Measurements from ENCODE around the gene PEX14.

The PEX14 gene

GRCh38 chr1:10662824-10663677, 188.3 kb downstream of the PEX14 start (continued):
- TF ChIP-seq TSHZ2 (CRISPR knock-in tag; IDR thresholded peaks at IDR 0.05) (no peak), ZFP3 (CRISPR knock-in tag; IDR thresholded peaks at IDR 0.05) (no peak), OSR1 (CRISPR knock-in tag; IDR thresholded peaks at IDR 0.05) (no peak), SNAI2 (CRISPR knock-in tag; IDR thresholded peaks at IDR 0.05) (no peak)
- TF ChIP-seq, protein P1, sequence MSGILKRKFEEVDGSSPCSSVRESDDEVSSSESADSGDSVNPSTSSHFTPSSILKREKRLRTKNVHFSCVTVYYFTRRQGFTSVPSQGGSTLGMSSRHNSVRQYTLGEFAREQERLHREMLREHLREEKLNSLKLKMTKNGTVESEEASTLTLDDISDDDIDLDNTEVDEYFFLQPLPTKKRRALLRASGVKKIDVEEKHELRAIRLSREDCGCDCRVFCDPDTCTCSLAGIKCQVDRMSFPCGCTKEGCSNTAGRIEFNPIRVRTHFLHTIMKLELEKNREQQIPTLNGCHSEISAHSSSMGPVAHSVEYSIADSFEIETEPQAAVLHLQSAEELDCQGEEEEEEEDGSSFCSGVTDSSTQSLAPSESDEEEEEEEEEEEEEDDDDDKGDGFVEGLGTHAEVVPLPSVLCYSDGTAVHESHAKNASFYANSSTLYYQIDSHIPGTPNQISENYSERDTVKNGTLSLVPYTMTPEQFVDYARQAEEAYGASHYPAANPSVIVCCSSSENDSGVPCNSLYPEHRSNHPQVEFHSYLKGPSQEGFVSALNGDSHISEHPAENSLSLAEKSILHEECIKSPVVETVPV (CRISPR knock-in tag; IDR thresholded peaks at IDR 0.05), result no peak

GRCh38 chr1:10663678-10664035, 188.9 kb downstream of the PEX14 start:
- no peak for TF ChIP-seq TOX (CRISPR knock-in tag; IDR thresholded peaks at IDR 0.05; ENCODE audit: borderline replicate concordance)
- no peak for TF ChIP-seq TSHZ2 (CRISPR knock-in tag; IDR thresholded peaks at IDR 0.05)
- no peak for TF ChIP-seq CREB5 (CRISPR knock-in tag; IDR thresholded peaks at IDR 0.05; ENCODE audit: low read depth)
- TF ChIP-seq PATZ1 (CRISPR knock-in tag; IDR thresholded peaks at IDR 0.05; ENCODE audit: borderline replicate concordance), result no peak
- TF ChIP-seq ESRRG (CRISPR knock-in tag; IDR thresholded peaks at IDR 0.05), result no peak
- TF ChIP-seq ZNF565 (CRISPR knock-in tag; conservative IDR thresholded peaks at IDR 0.05; ENCODE audit: low read depth), result no peak
- no peak for TF ChIP-seq ARNTL (CRISPR knock-in tag; IDR thresholded peaks at IDR 0.05; ENCODE audit: borderline replicate concordance, low read depth)
- no peak for TF ChIP-seq POU6F1 (CRISPR knock-in tag; IDR thresholded peaks at IDR 0.05; ENCODE audit: borderline replicate concordance, low read depth)
- TF ChIP-seq, protein P1 (CRISPR knock-in tag; IDR thresholded peaks at IDR 0.05), result no peak
- peak; percentile 86 for ATAC-seq

GRCh38 chr1:10664251-10664650, 189.5 kb downstream of the PEX14 start:
- no peak for ATAC-seq
- TF ChIP-seq ZNF70 (CRISPR knock-in tag; IDR thresholded peaks at IDR 0.05), result no peak
- TF ChIP-seq RARB (CRISPR knock-in tag; IDR thresholded peaks at IDR 0.05), result no peak
- no peak for TF ChIP-seq POU6F1 (CRISPR knock-in tag; IDR thresholded peaks at IDR 0.05; ENCODE audit: borderline replicate concordance, low read depth)
- no peak for TF ChIP-seq TCF4 (CRISPR knock-in tag; IDR thresholded peaks at IDR 0.05; ENCODE audit: borderline replicate concordance)
- TF ChIP-seq PATZ1 (CRISPR knock-in tag; IDR thresholded peaks at IDR 0.05; ENCODE audit: borderline replicate concordance), result no peak
- TF ChIP-seq ZNF565 (CRISPR knock-in tag; conservative IDR thresholded peaks at IDR 0.05; ENCODE audit: low read depth), result no peak
- TF ChIP-seq BACH2 (CRISPR knock-in tag; IDR thresholded peaks at IDR 0.05; ENCODE audit: borderline replicate concordance), result no peak
- no peak for TF ChIP-seq OSR1 (CRISPR knock-in tag; IDR thresholded peaks at IDR 0.05)

Measured in SK-N-SH treated with all-trans-retinoic acid at 6 μM for 48 hours (cell line).